ENCODE data around the gene SAMD3. TPM values are rescaled to one million over a fixed set of nuclear protein-coding genes. Genes with fewer than 3 reads are reported as not detected.

The SAMD3 gene
- total RNA-seq, 2 donors from 2014 or later, result 41.3 to 44.8 TPM

DNA sequence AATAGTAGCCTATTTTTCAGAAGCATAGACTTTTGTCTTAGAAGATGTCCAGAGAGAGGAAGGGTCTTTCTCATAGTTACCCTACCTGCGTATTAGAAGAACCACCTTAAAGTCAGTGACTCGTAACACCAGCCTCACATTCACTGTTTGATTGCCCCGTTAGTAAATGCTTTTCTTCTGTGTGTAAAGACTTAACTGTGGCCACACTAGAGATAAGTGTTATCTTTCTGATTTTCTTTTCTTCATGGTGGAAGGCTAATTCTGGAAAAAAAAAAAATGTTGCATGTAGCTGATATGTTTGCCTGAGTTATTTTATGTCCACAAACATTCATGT is 83.9 kb downstream of the SAMD3 start:
- DNase-seq, result no peak
- no peaks in the 10 kb centered on the region for H3K27me3 Mint-ChIP-seq (ENCODE audit: insufficient read depth)
- TF ChIP-seq, protein P1, sequence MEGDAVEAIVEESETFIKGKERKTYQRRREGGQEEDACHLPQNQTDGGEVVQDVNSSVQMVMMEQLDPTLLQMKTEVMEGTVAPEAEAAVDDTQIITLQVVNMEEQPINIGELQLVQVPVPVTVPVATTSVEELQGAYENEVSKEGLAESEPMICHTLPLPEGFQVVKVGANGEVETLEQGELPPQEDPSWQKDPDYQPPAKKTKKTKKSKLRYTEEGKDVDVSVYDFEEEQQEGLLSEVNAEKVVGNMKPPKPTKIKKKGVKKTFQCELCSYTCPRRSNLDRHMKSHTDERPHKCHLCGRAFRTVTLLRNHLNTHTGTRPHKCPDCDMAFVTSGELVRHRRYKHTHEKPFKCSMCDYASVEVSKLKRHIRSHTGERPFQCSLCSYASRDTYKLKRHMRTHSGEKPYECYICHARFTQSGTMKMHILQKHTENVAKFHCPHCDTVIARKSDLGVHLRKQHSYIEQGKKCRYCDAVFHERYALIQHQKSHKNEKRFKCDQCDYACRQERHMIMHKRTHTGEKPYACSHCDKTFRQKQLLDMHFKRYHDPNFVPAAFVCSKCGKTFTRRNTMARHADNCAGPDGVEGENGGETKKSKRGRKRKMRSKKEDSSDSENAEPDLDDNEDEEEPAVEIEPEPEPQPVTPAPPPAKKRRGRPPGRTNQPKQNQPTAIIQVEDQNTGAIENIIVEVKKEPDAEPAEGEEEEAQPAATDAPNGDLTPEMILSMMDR (conservative IDR thresholded peaks at IDR 0.05), result no peak
- H3K4me3 ChIP-seq (ENCODE audit: low read length), result no peak overlapping the region
- H3K4me1 Mint-ChIP-seq, result peaks cover 28% of the 10 kb centered on the region
- no peaks in the 10 kb centered on the region for H3K9me3 ChIP-seq (ENCODE audit: control insufficient read depth, low read length)
- H3K4me1 ChIP-seq (ENCODE audit: control insufficient read depth, insufficient read depth, low read length), result no peaks in the 10 kb centered on the region
- no peak overlapping the region for H3K27ac ChIP-seq (ENCODE audit: low read depth, low read length)
- no peak overlapping the region for H3K27ac Mint-ChIP-seq
- H3K9me3 Mint-ChIP-seq, result no peaks in the 10 kb centered on the region
- H3K27me3 ChIP-seq (ENCODE audit: control insufficient read depth, insufficient read depth, low read length, poor library complexity, severe bottlenecking), result no peaks in the 10 kb centered on the region
- no peak overlapping the region for H3K9ac ChIP-seq (ENCODE audit: extremely low read depth, low read length, poor library complexity, severe bottlenecking)
- H3K36me3 ChIP-seq (ENCODE audit: control insufficient read depth, insufficient read depth, low read length), result peaks cover 11% of the 10 kb centered on the region
- WGBS, 2 experiments (ENCODE audit: insufficient coverage in 1 of 2, insufficient read length in 1 of 2), result 57 to 75% methylated on average over 1 to 3 of the region's 3 CpGs
- no peak overlapping the region for H3K4me3 Mint-ChIP-seq
- peaks cover 57% of the 10 kb centered on the region for H3K36me3 Mint-ChIP-seq (ENCODE audit: low read depth)

DNA sequence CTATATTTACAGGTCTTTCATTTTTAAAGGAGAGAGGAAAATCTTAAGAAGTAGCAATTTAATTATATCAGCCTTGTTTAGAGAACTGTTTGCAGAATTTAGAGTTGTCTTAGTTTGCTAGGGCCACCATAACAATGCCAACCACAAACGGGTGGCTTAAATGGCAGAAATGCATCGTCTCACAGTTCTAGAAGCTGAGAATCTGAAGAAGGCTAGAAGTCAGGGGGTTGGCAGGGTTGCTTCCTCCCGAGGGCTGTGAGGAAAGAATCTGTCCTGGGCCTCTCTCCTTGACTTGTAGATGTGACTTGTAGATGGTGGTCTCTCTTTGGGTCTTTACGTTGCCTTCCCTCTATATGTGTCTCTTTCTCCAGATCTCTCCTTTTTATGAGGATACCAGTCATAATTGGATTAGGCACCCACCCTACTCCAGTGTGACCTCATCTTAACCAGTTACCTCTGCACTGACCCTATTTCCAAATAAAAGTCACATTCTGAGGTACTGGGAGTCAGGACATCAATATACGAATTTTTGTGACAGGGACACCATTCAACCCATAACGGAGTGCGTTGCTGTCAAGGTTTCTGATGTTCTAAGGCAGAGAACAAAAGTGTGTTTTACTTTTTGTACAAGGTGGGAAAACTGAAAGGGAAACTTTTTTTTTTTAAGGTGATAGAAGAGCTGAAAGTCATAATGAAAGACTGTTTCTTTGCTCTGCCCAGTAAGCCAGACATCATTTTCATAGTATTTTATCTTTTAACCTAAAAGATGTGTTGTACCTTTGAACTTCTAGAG is 84.4 kb downstream of the SAMD3 start:
- DNase-seq, result no peak
- no peaks in the 10 kb centered on the region for H3K4me1 ChIP-seq (ENCODE audit: control insufficient read depth, insufficient read depth, low read length)
- Mint-ChIP-seq H3K4me3 (no peak overlapping the region), H3K9me3 (no peaks in the 10 kb centered on the region), H3K27ac (no peak overlapping the region), H3K4me1 (peaks cover 29% of the 10 kb centered on the region), H3K27me3 (ENCODE audit: insufficient read depth) (no peaks in the 10 kb centered on the region), H3K36me3 (ENCODE audit: low read depth) (peaks cover 57% of the 10 kb centered on the region)
- TF ChIP-seq, protein P1 (conservative IDR thresholded peaks at IDR 0.05), result no peak
- H3K27me3 ChIP-seq (ENCODE audit: control insufficient read depth, insufficient read depth, low read length, poor library complexity, severe bottlenecking), result no peaks in the 10 kb centered on the region
- H3K9me3 ChIP-seq (ENCODE audit: control insufficient read depth, low read length), result no peaks in the 10 kb centered on the region
- H3K27ac ChIP-seq (ENCODE audit: low read depth, low read length), result no peak overlapping the region
- no peak overlapping the region for H3K9ac ChIP-seq (ENCODE audit: extremely low read depth, low read length, poor library complexity, severe bottlenecking)
- peaks cover 11% of the 10 kb centered on the region for H3K36me3 ChIP-seq (ENCODE audit: control insufficient read depth, insufficient read depth, low read length)
- H3K4me3 ChIP-seq (ENCODE audit: low read length), result no peak overlapping the region
- 76 to 79% methylated on average over 4 to 7 of the region's 7 CpGs for WGBS, 2 experiments (ENCODE audit: insufficient coverage in 1 of 2, insufficient read length in 1 of 2)

DNA sequence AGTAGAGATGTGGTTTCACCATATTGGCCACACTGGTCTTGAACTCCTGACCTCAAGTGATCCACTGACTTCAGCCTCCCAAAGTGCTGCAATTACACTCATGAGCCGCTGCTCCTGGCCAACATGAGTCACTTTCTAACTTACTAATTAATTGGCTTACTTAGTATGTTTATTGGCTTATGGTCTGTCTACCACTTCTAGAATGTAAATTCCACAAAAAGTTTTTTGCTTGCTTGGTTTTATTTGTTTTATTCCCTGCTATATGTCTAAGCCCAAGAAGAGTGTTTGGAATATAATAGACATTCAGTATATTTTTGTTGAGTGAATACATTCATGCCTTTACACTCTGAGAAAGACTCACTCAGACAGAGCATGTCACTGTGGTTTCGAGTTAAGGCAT is 86.0 kb downstream of the SAMD3 start:
- Mint-ChIP-seq H3K9me3 (no peaks in the 10 kb centered on the region), H3K4me3 (no peak overlapping the region), H3K27me3 (ENCODE audit: insufficient read depth) (no peaks in the 10 kb centered on the region), H3K36me3 (ENCODE audit: low read depth) (peaks cover 43% of the 10 kb centered on the region), H3K27ac (no peak overlapping the region), H3K4me1 (peaks cover 40% of the 10 kb centered on the region)
- Histone ChIP-seq H3K9ac (ENCODE audit: extremely low read depth, low read length, poor library complexity, severe bottlenecking) (no peak overlapping the region), H3K36me3 (ENCODE audit: control insufficient read depth, insufficient read depth, low read length) (peaks cover 5% of the 10 kb centered on the region), H3K27ac (ENCODE audit: low read depth, low read length) (no peak overlapping the region), H3K4me1 (ENCODE audit: control insufficient read depth, insufficient read depth, low read length) (no peaks in the 10 kb centered on the region), H3K27me3 (ENCODE audit: control insufficient read depth, insufficient read depth, low read length, poor library complexity, severe bottlenecking) (no peaks in the 10 kb centered on the region), H3K9me3 (ENCODE audit: control insufficient read depth, low read length) (no peaks in the 10 kb centered on the region), H3K4me3 (ENCODE audit: low read length) (no peak overlapping the region)
- WGBS, 2 experiments (ENCODE audit: insufficient coverage in 1 of 2, insufficient read length in 1 of 2), result 96 to 100% methylated on average over 1 to 2 of the region's 2 CpGs
- TF ChIP-seq, protein P1 (conservative IDR thresholded peaks at IDR 0.05), result no peak
- DNase-seq, result no peak

Data from endodermal cell (in vitro differentiated cells).